ENCODE measurements around the gene ARHGAP10. TPM values are rescaled to one million over a fixed set of nuclear protein-coding genes. Genes with fewer than 3 reads are reported as not detected.

ARHGAP10 gene
- 13.9 to 16.4 TPM (median 14.8 TPM) in 5 replicates for total RNA-seq (2022; extraction: Qiagen RNA extraction)

GRCh38 chr4:147731580-147732517 is at the start of gene ARHGAP10:
ARHGAP10 (plus strand) TSS chr4:147732088; CDS start chr4:147732302, 214 bp downstream.

GRCh38 chr4:147683717-147684700 is 47.9 kb upstream of the ARHGAP10 start, which contains the start of gene PRMT9:
PRMT9 (minus strand) TSS chr4:147684163; CDS start chr4:147683987, 176 bp downstream.

Other genes starting within 250 kb of the ARHGAP10 start
- gene TMEM184C, start 114.7 kb upstream of the ARHGAP10 start, total RNA-seq (2022; extraction: Qiagen RNA extraction): 18.3 to 22.8 TPM (median 19.3 TPM) in 5 replicates
- 2.2 to 3.3 TPM (median 3.0 TPM) in 5 replicates for gene PRMT9, start 47.9 kb upstream of the ARHGAP10 start, total RNA-seq (2022; extraction: Qiagen RNA extraction)

Measured in A549 treated with Mapracorat at 1 μM for 4 hours (cell line).